Measurements from ENCODE around the gene STEEP1. TPM values are rescaled to one million over a fixed set of nuclear protein-coding genes. Genes with fewer than 3 reads are reported as not detected.

Gene STEEP1
- total and polyA plus RNA-seq, 2 of the 13 experiments (the other 11 are each of a cell fraction or from before 2014, with no cell fraction given): 7.7 to 23.1 TPM

GRCh38 chrX:119565107-119565663 lies at the start of gene STEEP1 (continued):
- TF ChIP-seq, protein P1, sequence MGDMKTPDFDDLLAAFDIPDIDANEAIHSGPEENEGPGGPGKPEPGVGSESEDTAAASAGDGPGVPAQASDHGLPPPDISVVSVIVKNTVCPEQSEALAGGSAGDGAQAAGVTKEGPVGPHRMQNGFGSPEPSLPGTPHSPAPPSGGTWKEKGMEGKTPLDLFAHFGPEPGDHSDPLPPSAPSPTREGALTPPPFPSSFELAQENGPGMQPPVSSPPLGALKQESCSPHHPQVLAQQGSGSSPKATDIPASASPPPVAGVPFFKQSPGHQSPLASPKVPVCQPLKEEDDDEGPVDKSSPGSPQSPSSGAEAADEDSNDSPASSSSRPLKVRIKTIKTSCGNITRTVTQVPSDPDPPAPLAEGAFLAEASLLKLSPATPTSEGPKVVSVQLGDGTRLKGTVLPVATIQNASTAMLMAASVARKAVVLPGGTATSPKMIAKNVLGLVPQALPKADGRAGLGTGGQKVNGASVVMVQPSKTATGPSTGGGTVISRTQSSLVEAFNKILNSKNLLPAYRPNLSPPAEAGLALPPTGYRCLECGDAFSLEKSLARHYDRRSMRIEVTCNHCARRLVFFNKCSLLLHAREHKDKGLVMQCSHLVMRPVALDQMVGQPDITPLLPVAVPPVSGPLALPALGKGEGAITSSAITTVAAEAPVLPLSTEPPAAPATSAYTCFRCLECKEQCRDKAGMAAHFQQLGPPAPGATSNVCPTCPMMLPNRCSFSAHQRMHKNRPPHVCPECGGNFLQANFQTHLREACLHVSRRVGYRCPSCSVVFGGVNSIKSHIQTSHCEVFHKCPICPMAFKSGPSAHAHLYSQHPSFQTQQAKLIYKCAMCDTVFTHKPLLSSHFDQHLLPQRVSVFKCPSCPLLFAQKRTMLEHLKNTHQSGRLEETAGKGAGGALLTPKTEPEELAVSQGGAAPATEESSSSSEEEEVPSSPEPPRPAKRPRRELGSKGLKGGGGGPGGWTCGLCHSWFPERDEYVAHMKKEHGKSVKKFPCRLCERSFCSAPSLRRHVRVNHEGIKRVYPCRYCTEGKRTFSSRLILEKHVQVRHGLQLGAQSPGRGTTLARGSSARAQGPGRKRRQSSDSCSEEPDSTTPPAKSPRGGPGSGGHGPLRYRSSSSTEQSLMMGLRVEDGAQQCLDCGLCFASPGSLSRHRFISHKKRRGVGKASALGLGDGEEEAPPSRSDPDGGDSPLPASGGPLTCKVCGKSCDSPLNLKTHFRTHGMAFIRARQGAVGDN (CRISPR knock-in tag; IDR thresholded peaks at IDR 0.05): 0 out of 2 replicates have a peak, but pooled peaks have one; percentile 12
- TF ChIP-seq NFRKB (IDR thresholded peaks at IDR 0.05): no peak
- peak; percentile 70 for TF ChIP-seq KMT2A (CRISPR knock-in tag; IDR thresholded peaks at IDR 0.05)
- TF ChIP-seq, protein P2, sequence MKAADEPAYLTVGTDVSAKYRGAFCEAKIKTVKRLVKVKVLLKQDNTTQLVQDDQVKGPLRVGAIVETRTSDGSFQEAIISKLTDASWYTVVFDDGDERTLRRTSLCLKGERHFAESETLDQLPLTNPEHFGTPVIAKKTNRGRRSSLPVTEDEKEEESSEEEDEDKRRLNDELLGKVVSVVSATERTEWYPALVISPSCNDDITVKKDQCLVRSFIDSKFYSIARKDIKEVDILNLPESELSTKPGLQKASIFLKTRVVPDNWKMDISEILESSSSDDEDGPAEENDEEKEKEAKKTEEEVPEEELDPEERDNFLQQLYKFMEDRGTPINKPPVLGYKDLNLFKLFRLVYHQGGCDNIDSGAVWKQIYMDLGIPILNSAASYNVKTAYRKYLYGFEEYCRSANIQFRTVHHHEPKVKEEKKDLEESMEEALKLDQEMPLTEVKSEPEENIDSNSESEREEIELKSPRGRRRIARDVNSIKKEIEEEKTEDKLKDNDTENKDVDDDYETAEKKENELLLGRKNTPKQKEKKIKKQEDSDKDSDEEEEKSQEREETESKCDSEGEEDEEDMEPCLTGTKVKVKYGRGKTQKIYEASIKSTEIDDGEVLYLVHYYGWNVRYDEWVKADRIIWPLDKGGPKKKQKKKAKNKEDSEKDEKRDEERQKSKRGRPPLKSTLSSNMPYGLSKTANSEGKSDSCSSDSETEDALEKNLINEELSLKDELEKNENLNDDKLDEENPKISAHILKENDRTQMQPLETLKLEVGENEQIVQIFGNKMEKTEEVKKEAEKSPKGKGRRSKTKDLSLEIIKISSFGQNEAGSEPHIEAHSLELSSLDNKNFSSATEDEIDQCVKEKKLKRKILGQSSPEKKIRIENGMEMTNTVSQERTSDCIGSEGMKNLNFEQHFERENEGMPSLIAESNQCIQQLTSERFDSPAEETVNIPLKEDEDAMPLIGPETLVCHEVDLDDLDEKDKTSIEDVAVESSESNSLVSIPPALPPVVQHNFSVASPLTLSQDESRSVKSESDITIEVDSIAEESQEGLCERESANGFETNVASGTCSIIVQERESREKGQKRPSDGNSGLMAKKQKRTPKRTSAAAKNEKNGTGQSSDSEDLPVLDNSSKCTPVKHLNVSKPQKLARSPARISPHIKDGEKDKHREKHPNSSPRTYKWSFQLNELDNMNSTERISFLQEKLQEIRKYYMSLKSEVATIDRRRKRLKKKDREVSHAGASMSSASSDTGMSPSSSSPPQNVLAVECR (CRISPR knock-in tag; IDR thresholded peaks at IDR 0.05; ENCODE audit: borderline replicate concordance): peak; percentile 53; the same call in 1 of the 2 replicates
- peak; percentile 95 for TF ChIP-seq KDM5A (IDR thresholded peaks at IDR 0.05; ENCODE audit: borderline replicate concordance, low read length)
- TF ChIP-seq GATAD2A (CRISPR knock-in tag; IDR thresholded peaks at IDR 0.05): peak; percentile 23; the same call in 1 of the 2 replicates
- TF ChIP-seq NFYC (CRISPR knock-in tag; IDR thresholded peaks at IDR 0.05): peak; percentile 34; the same call in 1 of the 2 replicates
- peak; percentile 56 for TF ChIP-seq POLR2G (IDR thresholded peaks at IDR 0.05; ENCODE audit: low read depth, low read length)
- no peak for TF ChIP-seq GATA4 (IDR thresholded peaks at IDR 0.05; ENCODE audit: borderline replicate concordance, low read depth)
- peak; percentile 54; the same call in 1 of the 2 replicates for TF ChIP-seq SIN3A (IDR thresholded peaks at IDR 0.05; ENCODE audit: borderline replicate concordance, low read depth, low read length)
- TF ChIP-seq POGZ (CRISPR knock-in tag; IDR thresholded peaks at IDR 0.05): peak; percentile 62
- TF ChIP-seq, protein P3, sequence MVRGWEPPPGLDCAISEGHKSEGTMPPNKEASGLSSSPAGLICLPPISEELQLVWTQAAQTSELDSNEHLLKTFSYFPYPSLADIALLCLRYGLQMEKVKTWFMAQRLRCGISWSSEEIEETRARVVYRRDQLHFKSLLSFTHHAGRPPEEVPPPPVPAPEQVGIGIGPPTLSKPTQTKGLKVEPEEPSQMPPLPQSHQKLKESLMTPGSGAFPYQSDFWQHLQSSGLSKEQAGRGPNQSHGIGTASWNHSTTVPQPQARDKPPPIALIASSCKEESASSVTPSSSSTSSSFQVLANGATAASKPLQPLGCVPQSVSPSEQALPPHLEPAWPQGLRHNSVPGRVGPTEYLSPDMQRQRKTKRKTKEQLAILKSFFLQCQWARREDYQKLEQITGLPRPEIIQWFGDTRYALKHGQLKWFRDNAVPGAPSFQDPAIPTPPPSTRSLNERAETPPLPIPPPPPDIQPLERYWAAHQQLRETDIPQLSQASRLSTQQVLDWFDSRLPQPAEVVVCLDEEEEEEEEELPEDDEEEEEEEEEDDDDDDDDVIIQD (CRISPR knock-in tag; IDR thresholded peaks at IDR 0.05; ENCODE audit: low read depth): peak; percentile 58
- 0 out of 2 replicates have a peak, but pooled peaks have one; percentile 46 for TF ChIP-seq HDAC1 (CRISPR knock-in tag; IDR thresholded peaks at IDR 0.05)
- no peak for TF ChIP-seq MBNL3 (CRISPR knock-in tag; conservative IDR thresholded peaks at IDR 0.05)
- no peak for TF ChIP-seq JARID2 (CRISPR knock-in tag; IDR thresholded peaks at IDR 0.05; ENCODE audit: insufficient replicate concordance)
- peak; percentile 21; the same call in 1 of the 2 replicates for TF ChIP-seq TBX3 (IDR thresholded peaks at IDR 0.05; ENCODE audit: borderline replicate concordance)
- TF ChIP-seq KAT8 (CRISPR knock-in tag; IDR thresholded peaks at IDR 0.05): peak; percentile 96
- TF ChIP-seq NFYB (CRISPR knock-in tag; IDR thresholded peaks at IDR 0.05): peak; percentile 36; the same call in 1 of the 2 replicates
- peak; percentile 38; the same call in 1 of the 2 replicates for TF ChIP-seq HCFC1 (IDR thresholded peaks at IDR 0.05; ENCODE audit: low read depth, low read length)

All from HepG2 (cell line).